Erythroblast (primary cell): ENCODE measurements around the gene CPT1A.

Experiments
- GATA1 ChIP-seq: IDR thresholded peaks from 2 replicates; pipeline ENCODE4 v1.6.1; 2011; ENCODE audit warnings: low read depth, mild to moderate bottlenecking, control low read depth, low read length, moderate library complexity
- POLR2A ChIP-seq: IDR thresholded peaks from 2 replicates; pipeline ENCODE4 v1.6.1; 2011; ENCODE audit warnings: mild to moderate bottlenecking, low read length

- TF ChIP-seq POLR2A (no peak), GATA1 (no peak)
Observed at GRCh38 chr11:68711114-68711513, 130.6 kb downstream of the CPT1A start.
